ENCODE results near the gene FLT1.

DNA sequence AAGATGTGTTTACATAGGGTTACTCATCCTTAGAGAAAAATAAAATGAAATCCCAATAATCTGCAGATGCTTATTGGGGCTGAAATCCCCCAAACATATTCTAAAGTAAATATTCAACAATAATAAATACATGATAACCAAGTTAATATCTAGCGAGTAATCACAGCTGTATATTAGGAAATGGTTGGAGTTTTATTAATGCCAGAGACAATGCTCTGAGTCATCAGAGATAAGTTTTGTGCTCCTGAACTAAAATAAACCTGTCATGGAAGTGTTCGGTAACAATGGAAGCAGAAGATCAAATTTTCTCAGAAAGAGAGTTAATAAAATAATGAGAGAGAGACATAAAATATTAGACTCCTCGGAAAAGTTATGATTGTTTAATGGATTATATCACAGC, 31.4 kb downstream of the FLT1 start:
- TF ChIP-seq LEF1 (IDR thresholded peaks at IDR 0.05; ENCODE audit: borderline replicate concordance) (no peak), SP1 (IDR thresholded peaks at IDR 0.05) (no peak), ARNT (IDR thresholded peaks at IDR 0.05) (no peak), SUZ12 (IDR thresholded peaks at IDR 0.05) (no peak), FOXM1 (IDR thresholded peaks at IDR 0.05; ENCODE audit: borderline replicate concordance) (no peak), BHLHE40 (IDR thresholded peaks at IDR 0.05; ENCODE audit: borderline replicate concordance) (no peak), FOXA1 (IDR thresholded peaks at IDR 0.05) (no peak), FOXK2 (IDR thresholded peaks at IDR 0.05) (no peak), CTBP1 (IDR thresholded peaks at IDR 0.05; ENCODE audit: borderline replicate concordance) (no peak), ELF4 (IDR thresholded peaks at IDR 0.05) (no peak), TARDBP (IDR thresholded peaks at IDR 0.05) (no peak), L3MBTL2 (conservative IDR thresholded peaks at IDR 0.05) (no peak)
- TF ChIP-seq, protein P1, sequence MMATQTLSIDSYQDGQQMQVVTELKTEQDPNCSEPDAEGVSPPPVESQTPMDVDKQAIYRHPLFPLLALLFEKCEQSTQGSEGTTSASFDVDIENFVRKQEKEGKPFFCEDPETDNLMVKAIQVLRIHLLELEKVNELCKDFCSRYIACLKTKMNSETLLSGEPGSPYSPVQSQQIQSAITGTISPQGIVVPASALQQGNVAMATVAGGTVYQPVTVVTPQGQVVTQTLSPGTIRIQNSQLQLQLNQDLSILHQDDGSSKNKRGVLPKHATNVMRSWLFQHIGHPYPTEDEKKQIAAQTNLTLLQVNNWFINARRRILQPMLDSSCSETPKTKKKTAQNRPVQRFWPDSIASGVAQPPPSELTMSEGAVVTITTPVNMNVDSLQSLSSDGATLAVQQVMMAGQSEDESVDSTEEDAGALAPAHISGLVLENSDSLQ (IDR thresholded peaks at IDR 0.05), result no peak
